Small intestine (tissue), 7 donors: ENCODE results near the gene FGR. TPM values are rescaled to one million over a fixed set of nuclear protein-coding genes. Genes with fewer than 3 reads are reported as not detected.

Experiments
- DNase-seq, 2 donors: peaks; one replicate each; pipeline versions ENCODE4 v3.0.0 to v3.0.0-alpha.2; 2013
- FAIRE-seq: peaks from 2 replicates; lab custom pipeline; 2012; peaks lifted over from hg19 to GRCh38; lab: Jason Lieb, UNC
- H3K27ac ChIP-seq, 3 donors: one replicate each; pipeline ENCODE4 v1.5.1; 2013; ENCODE audit warnings: low read length in 2 of 3, mild to moderate bottlenecking in 2 of 3, control low read depth in 1 of 3, inconsistent platforms in 1 of 3, low read depth in 1 of 3, moderate library complexity in 1 of 3
- H3K27me3 ChIP-seq, 3 donors: one replicate each; pipeline ENCODE4 v1.6.1; 2013; ENCODE audit warnings: low read length in 3 of 3, inconsistent platforms in 1 of 3; ENCODE audit not compliant: control insufficient read depth in 3 of 3, insufficient read depth in 3 of 3
- H3K36me3 ChIP-seq, 3 donors: one replicate each; pipeline ENCODE4 v1.6.1; 2013; ENCODE audit warnings: low read length in 3 of 3, inconsistent platforms in 1 of 3, low read depth in 1 of 3, mild to moderate bottlenecking in 1 of 3, moderate library complexity in 1 of 3; ENCODE audit not compliant: control insufficient read depth in 3 of 3, insufficient read depth in 2 of 3
- H3K4me1 ChIP-seq, 3 donors: one replicate each; pipeline ENCODE4 v1.6.1; 2013; ENCODE audit warnings: low read length in 2 of 3, inconsistent platforms in 1 of 3, low read depth in 1 of 3, mild to moderate bottlenecking in 1 of 3, moderate library complexity in 1 of 3; ENCODE audit not compliant: control insufficient read depth in 3 of 3, insufficient read depth in 2 of 3
- H3K4me3 ChIP-seq, 3 donors: one replicate each; pipeline ENCODE4 v1.5.1; 2013; ENCODE audit warnings: low read length in 3 of 3, control low read depth in 1 of 3, inconsistent platforms in 1 of 3, low read depth in 1 of 3, mild to moderate bottlenecking in 1 of 3, moderate library complexity in 1 of 3
- H3K9me3 ChIP-seq, 2 donors: one replicate each; pipeline ENCODE4 v1.6.1; 2013; ENCODE audit warnings: low read depth in 1 of 2, low read length in 1 of 2; ENCODE audit not compliant: control insufficient read depth in 2 of 2, insufficient read depth in 1 of 2
- WGBS, 3 donors: extraction: QIAGEN DNeasy Blood & Tissue Kit; methylation state at CpG; one replicate each; pipeline ENCODE4 v1.1.7; 2013; 5-methylcytosine and 5-hydroxymethylcytosine counted together
- polyA plus RNA-seq, 4 donors: library from polyadenylated mRNA; stranded (reverse) in 3 of 4; unstranded in 1 of 4; fragments of 200-250 nt in 3 of 4; fragments of 120-200 nt in 1 of 4; gene quantifications; one replicate each; pipeline versions ENCODE4 v1.2.1 to v1.2.3, GENCODE V29; 2013
- donor health status: healthy with polysubstance abuse.
- donor health status: control.
- donor health status: control.
- donor health status: Bipolar disorder and iron deficiency.
- donor health status: healthy.

The FGR gene
- polyA plus RNA-seq, 4 donors: 1.6 to 12.6 (median 1.8) TPM

DNA sequence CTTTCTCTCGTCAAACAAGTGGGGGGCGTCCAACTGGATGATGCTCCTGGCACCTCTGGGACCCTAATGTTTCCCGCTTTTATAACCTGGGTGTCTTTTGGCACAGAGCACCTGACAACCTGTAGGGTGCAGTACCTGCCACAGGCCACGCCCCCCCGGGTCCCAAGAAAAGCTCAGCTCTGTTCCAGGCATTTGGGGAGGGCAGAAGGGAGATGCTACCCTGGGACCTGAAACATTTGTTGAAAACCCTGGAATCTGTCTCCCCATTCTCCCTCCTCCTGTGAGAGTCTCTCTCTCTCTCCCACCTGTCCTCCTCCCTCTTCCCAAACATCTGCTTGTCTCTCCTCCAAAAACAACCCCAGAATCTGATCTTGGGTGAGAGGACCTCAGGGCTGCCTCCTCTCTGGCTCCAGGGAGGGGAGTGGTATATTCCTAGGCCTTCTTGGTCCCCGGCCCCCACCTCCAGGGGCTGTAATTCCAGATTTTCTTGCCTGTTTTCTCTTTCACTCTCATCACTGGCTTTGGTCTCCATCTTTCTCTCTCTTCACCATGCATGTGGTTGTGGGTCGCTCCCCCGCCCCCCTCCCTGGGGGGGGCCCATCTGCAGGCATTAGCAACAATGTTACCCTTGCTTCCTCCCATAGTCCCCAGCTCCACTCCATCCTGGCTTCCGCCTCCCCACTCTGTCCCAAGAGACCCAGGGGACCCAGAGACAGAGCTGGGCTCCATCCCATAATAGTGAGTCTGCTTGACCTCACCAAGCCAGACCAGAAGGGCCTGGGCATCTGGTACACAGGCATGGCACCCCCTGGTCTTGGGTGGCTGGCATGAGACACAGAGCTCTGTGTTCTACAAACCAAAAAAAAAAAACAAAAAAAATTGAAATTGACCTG is 35.1 kb downstream of the FGR start:
- H3K9me3 ChIP-seq: no peaks in the 10 kb centered on the region
- no peak overlapping the region for H3K4me3 ChIP-seq
- no peak for FAIRE-seq
- H3K27me3 ChIP-seq: no peaks in the 10 kb centered on the region
- peak overlapping the region in 2 of 3 donors; percentile 36 to 65 for H3K27ac ChIP-seq
- H3K4me1 ChIP-seq: peaks cover 3 to 58% (median 6%) of the 10 kb centered on the region in 3 donors
- peaks cover 0 to 57% (median 0%) of the 10 kb centered on the region in 3 donors for H3K36me3 ChIP-seq
- WGBS, 3 donors: 49% methylated on average over 9 of the region's 9 CpGs
- DNase-seq: no peak

GRCh38 chr1:27598902-27599528 is 36.0 kb downstream of the FGR start:
- Histone ChIP-seq H3K9me3 (no peaks in the 10 kb centered on the region), H3K4me1 (peaks cover 3 to 59% (median 6%) of the 10 kb centered on the region in 3 donors), H3K27me3 (no peaks in the 10 kb centered on the region), H3K4me3 (no peak overlapping the region), H3K36me3 (peaks cover 0 to 65% (median 0%) of the 10 kb centered on the region in 3 donors), H3K27ac (peak overlapping the region in 2 of 3 donors; percentile 53 to 65)
- DNase-seq (peak in 1 of 2 donors; percentile 70), FAIRE-seq (no peak)
- 4 to 10% (median 9%) methylated on average over 5 to 6 of the region's 6 CpGs for WGBS, 3 donors

GRCh38 chr1:27598295-27598687 is 36.7 kb downstream of the FGR start:
- Histone ChIP-seq H3K9me3 (no peaks in the 10 kb centered on the region), H3K4me3 (no peak overlapping the region), H3K36me3 (peaks cover 0 to 72% (median 0%) of the 10 kb centered on the region in 3 donors), H3K4me1 (peaks cover 3 to 59% (median 6%) of the 10 kb centered on the region in 3 donors), H3K27me3 (no peaks in the 10 kb centered on the region), H3K27ac (peak overlapping the region in 1 of 3 donors; percentile 65)
- no peak for FAIRE-seq
- 60 to 72% (median 69%) methylated on average over 3 of the region's 3 CpGs for WGBS, 3 donors
- no peak for DNase-seq

GRCh38 chr1:27597516-27598294 is 37.3 kb downstream of the FGR start:
- no peak for FAIRE-seq

DNA sequence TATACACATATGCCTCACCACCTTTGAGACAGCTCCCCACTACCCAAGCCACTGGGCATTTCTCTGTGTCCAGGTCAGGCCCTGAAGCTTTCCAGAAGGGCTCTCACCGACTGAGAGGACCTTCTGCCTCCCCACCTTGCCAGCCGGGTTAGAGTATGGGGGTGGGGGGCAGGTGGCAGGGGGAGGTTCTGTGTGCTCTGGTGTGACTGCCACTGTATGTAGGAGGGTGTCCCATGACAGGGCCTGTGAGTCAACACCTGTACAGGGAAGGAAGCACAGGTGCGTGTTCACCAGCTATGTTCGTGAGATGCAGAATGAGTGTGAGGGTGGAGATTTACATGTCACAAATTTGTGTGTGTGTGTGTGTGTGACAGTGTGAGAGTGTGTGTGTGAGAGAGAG is 38.0 kb downstream of the FGR start:
- Histone ChIP-seq H3K27ac (no peak overlapping the region), H3K36me3 (peaks cover 0 to 82% (median 0%) of the 10 kb centered on the region in 3 donors), H3K9me3 (no peaks in the 10 kb centered on the region), H3K4me3 (no peak overlapping the region), H3K4me1 (peaks cover under 1 to 58% (median 2%) of the 10 kb centered on the region in 3 donors), H3K27me3 (no peaks in the 10 kb centered on the region)
- FAIRE-seq: no peak
- WGBS, 3 donors: 72 to 84% (median 74%) methylated on average over 4 of the region's 4 CpGs
- DNase-seq: no peak

More at GRCh38 chr1:27597516-27598294, 37.3 kb downstream of the FGR start:
- no peak overlapping the region for H3K4me3 ChIP-seq
- H3K4me1 ChIP-seq: peaks cover 3 to 61% (median 6%) of the 10 kb centered on the region in 3 donors
- no peaks in the 10 kb centered on the region for H3K27me3 ChIP-seq
- peaks cover 0 to 78% (median 0%) of the 10 kb centered on the region in 3 donors for H3K36me3 ChIP-seq
- WGBS, 3 donors: 65 to 86% (median 84%) methylated on average over 6 to 7 of the region's 7 CpGs
- DNase-seq: no peak
- peak overlapping the region in 1 of 3 donors; percentile 65 for H3K27ac ChIP-seq
- H3K9me3 ChIP-seq: no peaks in the 10 kb centered on the region

DNA sequence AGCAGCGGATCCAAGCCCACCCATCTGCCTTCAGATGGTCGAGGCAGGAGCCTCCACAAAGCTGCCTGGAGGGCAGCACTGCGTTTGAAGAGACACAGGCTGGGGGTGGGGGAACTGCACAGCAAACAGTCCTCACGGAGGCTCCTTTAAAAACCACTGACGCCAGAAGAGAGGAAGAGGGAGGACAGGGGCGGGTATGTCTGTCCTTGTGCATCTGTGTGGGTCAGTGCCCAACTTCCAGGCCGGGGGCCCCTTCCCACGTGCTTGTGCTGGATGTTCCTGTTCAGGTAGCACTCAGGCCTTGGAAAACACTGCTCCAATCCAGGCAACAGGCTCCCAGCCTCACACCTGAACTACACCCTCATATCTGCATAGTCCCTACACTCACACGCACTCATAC is 38.7 kb downstream of the FGR start:
- Histone ChIP-seq H3K4me3 (no peak overlapping the region), H3K9me3 (no peaks in the 10 kb centered on the region), H3K27ac (no peak overlapping the region), H3K4me1 (peaks cover 0 to 58% (median under 1%) of the 10 kb centered on the region in 3 donors), H3K27me3 (no peaks in the 10 kb centered on the region), H3K36me3 (peaks cover 0 to 80% (median 0%) of the 10 kb centered on the region in 3 donors)
- DNase-seq (no peak), FAIRE-seq (no peak)
- 57 to 87% (median 80%) methylated on average over 9 of the region's 9 CpGs for WGBS, 3 donors

DNA sequence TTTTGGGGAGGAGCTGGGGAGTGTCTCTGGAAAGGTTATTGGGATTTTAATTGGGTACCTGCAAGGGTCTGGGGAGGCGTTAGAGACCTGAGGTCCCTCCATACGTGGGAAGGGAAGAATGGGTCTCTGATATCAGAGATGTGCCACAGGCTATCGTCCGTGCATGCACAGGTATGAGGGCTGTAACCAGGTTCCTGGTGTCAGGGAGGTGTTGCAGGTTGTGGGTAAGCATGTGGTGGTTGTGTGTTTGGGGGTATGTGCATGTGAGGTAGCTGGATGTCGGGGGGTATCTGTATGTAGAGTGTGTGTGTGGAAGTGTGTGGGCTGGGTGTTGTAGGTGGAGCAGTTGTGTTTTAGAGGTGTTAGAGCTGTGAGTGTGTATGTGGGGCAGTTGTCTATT is 39.4 kb downstream of the FGR start:
- Histone ChIP-seq H3K27ac (no peak overlapping the region), H3K4me3 (no peak overlapping the region), H3K4me1 (peaks cover 0 to 63% (median 5%) of the 10 kb centered on the region in 3 donors), H3K36me3 (peaks cover 0 to 76% (median 0%) of the 10 kb centered on the region in 3 donors), H3K9me3 (no peaks in the 10 kb centered on the region), H3K27me3 (no peaks in the 10 kb centered on the region)
- 63 to 76% (median 71%) methylated on average over 5 of the region's 5 CpGs for WGBS, 3 donors
- DNase-seq: no peak
- no peak for FAIRE-seq
